K562 treated with DMSO at 1 percent for 12 hours (cell line): Measurements from ENCODE around the gene SFTA2. TPM values are rescaled to one million over a fixed set of nuclear protein-coding genes. Genes with fewer than 3 reads are reported as not detected.

Experiments used
- total RNA-seq: library from RNA; unstranded; fragments of 300-600 nt; gene quantifications from 2 replicates; pipeline ENCODE4 v1.2.3, GENCODE V29; 2022; ENCODE audit not compliant: insufficient read depth

SFTA2 gene
- total RNA-seq = not detected in 2 replicates

DNA sequence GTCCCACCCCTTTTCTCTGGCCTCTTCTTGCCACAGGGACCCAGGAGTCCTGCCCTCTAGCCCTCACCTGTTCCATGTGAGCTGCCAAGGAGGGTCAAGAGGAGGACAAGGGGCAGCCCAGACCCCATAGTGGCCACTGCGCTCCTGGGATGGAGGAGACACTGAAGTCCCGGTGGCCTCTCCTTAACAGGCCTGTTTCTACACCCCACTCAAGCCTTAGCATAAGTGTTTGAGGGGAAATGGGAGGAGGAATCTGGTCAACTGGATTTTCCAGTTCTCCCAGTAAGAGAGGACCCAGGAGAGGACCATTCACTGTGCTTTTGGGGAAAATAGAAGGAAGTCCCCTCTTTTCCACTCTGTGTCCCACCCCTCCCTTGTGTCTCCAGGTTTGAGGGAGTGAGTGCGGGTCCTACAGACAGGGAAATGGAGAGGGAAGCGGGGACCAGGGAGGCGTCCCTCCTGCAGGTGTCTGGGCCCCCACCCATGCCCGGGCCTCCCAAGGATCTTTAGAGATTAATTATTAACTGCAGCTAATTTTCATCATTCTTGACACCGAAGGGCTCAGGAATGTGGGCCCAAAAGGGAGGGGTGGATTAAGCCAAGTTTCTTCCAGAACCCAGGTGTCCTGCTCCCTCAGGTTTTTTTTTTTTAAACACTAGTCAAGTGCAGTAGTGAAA, at the start of gene SFTA2:
SFTA2 (minus strand) TSS at position 202 of the 677 bp plus-strand sequence; CDS start at position 128, 74 bp downstream.

DNA sequence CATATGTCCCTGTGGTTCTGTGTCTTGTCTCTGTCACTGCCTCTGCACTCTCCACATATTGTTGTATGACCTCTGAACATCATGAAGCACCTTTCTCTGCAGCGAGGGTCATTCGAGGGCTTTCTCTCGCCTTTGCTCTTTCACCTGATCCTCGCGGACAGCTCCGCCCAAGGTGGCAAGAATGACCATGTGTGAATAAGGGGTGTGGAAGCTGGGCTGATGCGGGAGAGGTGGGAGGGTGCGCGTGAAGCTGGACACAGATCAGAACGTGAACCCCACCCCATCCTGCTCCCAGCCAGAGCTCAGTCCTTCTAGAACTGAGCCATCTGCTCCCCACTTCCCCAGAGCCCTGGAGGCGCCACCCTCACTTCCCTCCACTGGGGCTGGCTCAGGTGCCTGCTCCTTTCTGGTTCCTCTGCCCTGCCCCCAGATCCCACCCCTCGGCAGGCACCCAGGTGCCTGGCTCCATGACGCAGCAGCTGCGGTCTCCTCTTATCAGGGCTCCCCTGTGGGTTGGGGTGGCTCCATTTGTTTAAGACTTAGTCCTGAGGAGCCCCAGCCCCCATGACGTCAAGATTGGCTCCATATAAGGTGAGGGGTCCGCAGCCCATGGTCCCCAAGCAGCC, 8.5 kb upstream of the SFTA2 start, which contains the start of gene MUCL3:
MUCL3 (plus strand) TSS at position 613 of the 626 bp plus-strand sequence. CDS start 27 bp downstream, outside the sequence.

DNA sequence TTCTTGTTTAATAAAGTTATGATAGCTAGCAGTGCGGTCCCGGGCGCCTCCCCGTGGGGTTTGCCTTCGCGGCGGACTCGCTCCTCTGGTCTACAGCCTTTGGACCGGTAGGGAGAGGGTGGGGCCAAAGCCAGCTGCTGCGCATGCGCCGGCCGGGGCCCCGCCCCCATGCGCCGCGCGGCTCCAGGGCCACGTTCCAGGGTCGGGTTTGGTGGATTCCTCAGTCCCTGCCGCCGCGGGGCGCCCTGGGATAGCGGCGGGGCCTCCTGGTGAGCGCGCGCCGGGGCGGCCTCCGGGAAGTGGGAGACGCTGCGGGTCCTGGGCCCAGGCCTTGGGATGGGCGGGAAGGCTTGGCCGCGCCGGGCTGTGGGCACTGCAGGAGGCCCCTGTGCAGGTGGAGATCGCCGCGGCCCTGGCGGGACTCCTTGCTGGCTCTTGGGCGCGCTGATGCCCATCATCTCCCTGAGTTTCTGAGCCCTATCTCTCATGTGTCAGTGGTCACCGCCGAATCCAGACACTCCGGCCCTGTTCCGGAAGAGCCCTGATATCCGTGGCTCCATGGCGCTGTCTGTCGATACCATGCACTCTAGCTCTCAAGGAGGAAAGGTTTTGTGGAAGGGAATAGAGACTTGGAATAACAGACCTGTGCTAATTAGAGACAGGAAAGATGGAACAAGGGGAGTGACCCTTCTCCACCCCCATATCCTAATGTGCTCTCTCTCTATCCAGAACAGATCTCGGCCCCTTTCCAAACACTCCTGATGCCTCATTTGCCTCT, 17.7 kb downstream of the SFTA2 start, which contains the start of gene VARS2:
VARS2 (plus strand) TSS at position 163 of the 778 bp plus-strand sequence; CDS start at position 762, 599 bp downstream.

DNA sequence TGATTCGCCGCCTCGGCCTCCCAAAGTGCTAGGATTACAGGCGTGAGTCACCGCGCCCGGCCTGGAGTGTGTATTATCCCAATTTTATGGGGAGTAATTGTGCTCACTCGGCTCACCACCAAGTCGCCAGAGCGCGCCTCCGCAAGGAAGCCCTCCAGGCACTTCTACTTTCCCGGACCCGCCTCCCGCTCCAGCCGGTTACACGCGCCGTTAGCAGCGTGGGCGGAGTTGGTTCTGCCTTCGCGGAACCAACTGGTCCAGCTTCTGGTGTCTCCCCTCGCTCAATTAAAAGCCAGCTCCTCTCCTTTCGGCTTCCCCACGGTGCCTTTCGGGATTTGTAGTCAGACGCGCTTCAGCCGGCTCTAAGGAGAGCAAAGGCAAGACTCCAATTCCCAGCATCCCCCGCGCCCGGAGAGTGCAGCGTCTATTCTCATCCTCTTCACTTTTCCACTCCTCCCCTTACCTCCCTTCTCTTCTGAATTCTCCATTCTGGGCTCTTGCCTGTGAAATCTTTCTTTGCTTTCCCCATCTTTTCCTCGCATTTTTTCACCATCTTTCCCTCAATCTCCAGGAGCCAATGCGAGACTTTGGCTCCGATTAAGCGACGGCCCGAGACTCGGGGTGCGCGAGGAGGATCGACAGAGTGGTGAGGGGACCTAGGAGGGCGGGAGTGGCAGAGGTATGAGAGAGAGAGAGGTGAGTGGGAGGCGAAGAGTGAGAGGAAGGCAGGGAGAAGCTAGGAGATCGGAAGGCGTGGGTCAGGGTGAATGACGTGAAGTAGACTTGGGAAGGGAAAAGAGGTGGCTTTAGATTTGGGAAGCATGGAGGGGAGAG, 24.0 kb downstream of the SFTA2 start, which contains the start of gene GTF2H4:
GTF2H4 (plus strand) TSS at position 450 of the 834 bp plus-strand sequence.

DNA sequence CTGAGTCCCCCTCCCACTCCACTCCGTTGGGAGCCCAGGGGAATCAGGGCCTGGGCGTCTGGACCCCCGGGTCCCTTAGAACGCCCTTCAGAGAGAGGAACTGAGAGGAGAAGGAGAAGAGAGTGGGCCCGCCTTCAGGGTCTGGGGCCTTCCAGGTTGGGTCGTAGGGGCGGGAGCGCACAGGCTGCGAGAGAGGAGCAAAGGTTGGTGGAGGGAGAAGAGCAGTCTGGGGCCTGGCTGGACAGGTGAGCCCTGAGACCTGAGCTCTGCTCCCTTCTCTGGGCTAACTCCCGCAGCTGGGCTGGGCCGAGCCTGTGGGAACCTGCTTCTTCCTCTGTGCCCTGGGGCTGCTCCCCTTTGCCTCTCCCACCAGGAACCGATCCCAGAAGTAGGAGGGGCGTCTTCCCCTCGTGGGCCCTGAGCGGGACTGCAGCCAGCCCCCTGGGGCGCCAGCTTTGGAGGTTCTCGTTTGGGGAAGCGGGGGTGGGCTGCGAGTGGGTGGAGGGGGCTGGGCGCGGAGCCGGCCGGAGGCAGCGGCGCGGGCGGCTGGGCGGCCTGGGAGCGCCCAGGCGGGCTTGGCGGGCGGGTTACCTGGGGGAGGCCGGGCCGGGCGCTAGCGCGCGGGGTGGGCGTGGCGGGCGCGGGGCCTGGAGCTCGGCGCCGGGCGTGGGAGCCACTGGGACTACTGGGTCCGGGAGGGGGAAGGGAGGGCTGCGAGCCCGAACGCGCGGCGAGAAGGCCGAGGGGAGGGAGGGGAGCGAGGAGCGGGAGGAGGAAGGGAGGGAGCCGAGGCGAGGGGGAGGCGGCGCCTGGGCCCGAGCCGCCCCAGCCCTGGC, 48.1 kb downstream of the SFTA2 start, which contains the start of gene DDR1:
DDR1 (plus strand) TSS at position 835 of the 836 bp plus-strand sequence. CDS start 4,211 bp downstream, outside the sequence.

Other genes with a start within 250 kb of the SFTA2 start
- 94.1 and 132 TPM in 2 replicates for gene PPP1R18, start 245.5 kb downstream of the SFTA2 start, total RNA-seq
- 26.0 and 32.4 TPM in 2 replicates for gene NRM, start 241.2 kb downstream of the SFTA2 start, total RNA-seq
- gene MDC1, start 214.9 kb downstream of the SFTA2 start, total RNA-seq = 37.9 and 97.2 TPM in 2 replicates
- 976 and 1,602 TPM in 2 replicates for gene TUBB, start 211.8 kb downstream of the SFTA2 start, total RNA-seq
- 233 and 258 TPM in 2 replicates for gene FLOT1, start 189.5 kb downstream of the SFTA2 start, total RNA-seq
- 157 and 175 TPM in 2 replicates for gene IER3, start 187.6 kb downstream of the SFTA2 start, total RNA-seq
- 35.9 and 63.9 TPM in 2 replicates for gene DDR1, start 47.7 kb downstream of the SFTA2 start, total RNA-seq
- gene GTF2H4, start 24.0 kb downstream of the SFTA2 start, total RNA-seq = 39.6 and 47.7 TPM in 2 replicates
- 27.0 and 53.9 TPM in 2 replicates for gene VARS2, start 17.9 kb downstream of the SFTA2 start, total RNA-seq
- not detected in 2 replicates for gene MUCL3, start 8.8 kb upstream of the SFTA2 start, total RNA-seq
- not detected in 2 replicates for gene MUC21, start 51.5 kb upstream of the SFTA2 start, total RNA-seq
- not detected in 2 replicates for gene MUC22, start 78.3 kb upstream of the SFTA2 start, total RNA-seq
- not detected in 2 replicates for gene C6orf15, start 180.4 kb upstream of the SFTA2 start, total RNA-seq
- not detected in 2 replicates for gene PSORS1C1, start 182.6 kb upstream of the SFTA2 start, total RNA-seq
- not detected in 2 replicates for gene CDSN, start 188.3 kb upstream of the SFTA2 start, total RNA-seq
- gene PSORS1C2, start 206.9 kb upstream of the SFTA2 start, total RNA-seq = not detected in 2 replicates
- gene CCHCR1, start 225.6 kb upstream of the SFTA2 start, total RNA-seq = 25.7 and 35.1 TPM in 2 replicates
- 46.9 and 91.4 TPM in 2 replicates for gene TCF19, start 226.4 kb upstream of the SFTA2 start, total RNA-seq
- gene POU5F1, start 238.5 kb upstream of the SFTA2 start, total RNA-seq = 0.56 TPM in 1 of 2 replicates, not detected in the other